ENCODE results near the gene BEST1.
"Not testable (repeated sequence)": the region's sequence is repeated elsewhere in the genome, so short reads cannot be mapped to it uniquely, and the experiment has no call there.

Gene BEST1

DNA sequence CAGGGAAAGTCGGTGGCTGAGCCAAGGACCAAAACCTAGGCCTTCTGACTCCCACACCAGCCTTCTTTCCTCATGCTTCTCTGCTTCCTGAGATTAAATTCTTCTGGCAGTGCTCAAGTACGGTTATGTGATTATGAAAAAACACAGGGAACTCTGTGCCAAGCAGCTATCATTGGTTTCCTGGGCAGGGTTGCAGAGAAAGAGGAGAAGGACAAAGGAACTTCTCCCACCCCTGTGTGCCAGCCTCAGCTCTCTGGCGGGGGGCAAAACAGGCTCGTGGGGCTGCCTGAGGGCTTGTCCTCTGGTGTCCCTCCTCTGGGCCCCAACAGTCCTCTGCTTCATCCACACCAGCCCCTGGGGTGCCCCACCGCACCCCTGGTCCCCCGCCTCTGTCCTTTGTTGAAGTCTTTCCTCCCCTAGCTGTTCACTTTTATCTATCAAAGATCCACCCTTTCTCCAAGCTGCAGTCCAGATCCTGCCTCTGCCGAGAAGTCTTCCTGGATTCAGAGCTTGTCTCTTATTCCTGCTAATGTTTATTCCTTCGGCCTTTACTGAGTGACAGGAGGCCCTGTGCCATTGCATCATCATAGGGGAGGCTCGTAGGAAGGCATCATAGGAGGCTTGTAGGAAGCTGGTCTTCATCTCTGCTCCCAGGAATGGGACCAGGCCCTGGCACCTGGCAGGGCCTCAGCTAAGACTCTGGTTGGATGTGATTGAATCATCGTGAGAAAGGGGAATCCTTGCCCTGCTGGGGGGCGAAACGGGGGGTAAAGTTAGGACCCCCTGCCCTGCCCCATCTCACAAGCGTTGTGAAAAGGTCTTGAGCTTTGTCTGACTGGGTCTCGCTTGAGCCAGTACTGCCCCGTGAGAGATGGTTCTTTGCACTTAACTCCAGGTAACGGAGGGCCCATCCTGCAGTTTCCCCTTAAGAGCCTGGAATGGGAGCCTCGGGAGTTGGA lies 28.8 kb downstream of the BEST1 start:
- DNase-seq: no peak

DNA sequence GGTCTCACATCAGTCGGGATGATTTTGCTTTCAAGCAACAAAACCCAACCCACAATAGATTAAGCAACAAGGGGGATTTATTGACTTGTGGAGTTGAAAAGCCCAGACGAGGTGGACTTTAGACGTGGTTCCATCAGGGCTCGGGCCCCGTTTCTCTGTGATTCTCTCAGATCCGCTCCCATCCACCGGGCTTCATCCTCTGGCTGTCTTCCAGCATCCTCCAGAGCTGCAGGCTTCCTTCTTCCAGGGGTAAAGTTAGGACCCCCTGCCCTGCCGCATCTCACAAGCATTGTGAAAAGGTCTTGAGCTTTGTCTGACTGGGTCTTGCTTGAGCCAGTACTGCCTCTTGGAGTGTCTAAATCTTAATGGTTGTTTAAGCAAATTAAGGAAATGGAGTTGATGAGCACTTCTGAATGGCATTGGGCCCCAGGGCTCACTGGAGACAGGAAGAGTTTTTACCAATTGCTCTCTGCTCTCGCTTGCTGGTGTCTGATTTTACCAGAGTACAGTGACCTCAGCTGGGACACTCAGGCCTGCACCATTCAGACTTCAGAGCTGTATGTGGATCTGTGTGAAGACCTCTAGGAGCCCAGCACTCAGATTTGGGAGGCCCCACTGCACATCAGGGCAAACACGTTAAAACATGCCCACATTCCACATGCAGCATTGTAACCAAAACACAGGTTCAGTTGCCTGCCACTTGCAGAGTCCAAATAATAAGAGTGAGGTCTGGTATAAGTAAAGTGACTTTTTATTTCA lies 30.8 kb downstream of the BEST1 start:
- no peak for DNase-seq

DNA sequence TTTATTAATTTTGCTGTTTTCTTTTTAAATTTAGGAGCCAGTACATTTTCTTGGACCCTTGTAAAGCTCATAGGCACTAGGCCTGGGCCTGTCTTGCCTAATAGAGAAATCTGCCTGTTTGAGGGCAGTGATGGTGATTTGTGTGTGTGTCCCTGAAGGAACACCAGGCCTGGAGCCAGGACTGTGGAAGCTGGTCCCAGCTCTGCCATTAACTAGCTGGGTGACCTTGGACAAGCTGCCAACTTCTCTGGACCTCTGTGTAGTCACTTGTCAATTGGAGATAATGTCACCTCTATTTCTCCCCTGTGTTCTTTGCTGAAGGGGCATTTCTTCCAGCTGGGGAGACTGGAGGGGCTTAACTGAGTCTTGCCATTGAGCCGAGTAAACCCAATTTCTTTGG lies 33.3 kb downstream of the BEST1 start:
- DNase-seq: no peak

DNA sequence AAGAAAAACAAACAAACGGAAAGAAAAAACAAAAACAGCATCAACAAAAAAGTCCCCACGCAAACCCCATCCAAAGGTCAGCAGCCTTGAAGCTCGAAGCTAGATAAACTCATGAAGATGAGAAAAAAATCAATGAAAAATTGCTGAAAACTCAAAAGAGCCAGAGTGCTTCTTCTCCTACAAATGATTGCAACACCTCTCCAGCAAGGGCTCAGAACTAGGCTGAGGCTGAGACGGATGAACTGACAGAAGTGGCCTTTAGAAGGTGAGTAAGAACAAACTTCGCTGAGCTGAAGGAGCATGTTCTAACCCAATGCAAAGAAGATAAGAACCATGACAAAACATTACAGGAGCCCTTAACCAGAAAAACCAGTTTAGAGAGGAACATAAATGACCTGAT lies 35.7 kb downstream of the BEST1 start:
- DNase-seq: no peak

DNA sequence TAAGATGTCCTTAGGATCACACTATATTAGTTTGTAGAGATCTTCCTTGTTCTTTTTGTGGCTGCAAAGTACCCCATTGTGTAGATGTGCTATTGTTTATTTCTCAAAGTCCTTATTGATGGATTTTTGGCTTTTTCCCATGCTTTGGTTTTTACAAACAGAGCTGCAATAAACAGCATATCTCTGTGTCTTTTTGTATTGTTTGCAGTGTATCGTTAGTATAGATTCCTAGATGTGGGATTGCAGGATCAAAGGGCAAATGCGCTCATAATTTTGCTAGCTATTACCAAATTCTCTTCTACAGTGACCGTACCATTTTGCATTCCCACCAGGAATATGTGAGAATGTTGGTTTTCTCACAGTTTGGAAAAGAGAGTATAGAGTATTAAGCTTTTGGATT lies 44.8 kb downstream of the BEST1 start:
- DNase-seq: no peak

DNA sequence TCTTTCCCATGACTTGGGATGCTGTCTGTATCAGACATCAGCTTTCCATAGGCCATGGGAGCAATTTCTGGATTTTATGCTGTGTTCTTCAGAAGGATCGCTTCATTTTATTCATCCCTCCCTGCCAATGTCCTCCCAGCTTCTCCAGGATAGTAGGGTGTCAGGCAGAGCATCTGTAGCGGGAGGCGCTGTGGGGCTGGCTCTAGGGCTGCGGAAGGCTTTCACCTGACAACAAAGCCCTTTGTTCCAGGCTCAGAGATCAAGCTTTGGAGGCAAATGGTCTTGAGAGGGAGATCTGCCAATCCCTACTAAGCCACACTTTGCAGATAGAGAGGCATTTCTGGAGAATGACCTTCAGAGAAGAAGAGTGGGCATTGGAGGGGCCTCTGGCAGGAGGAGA lies 46.8 kb downstream of the BEST1 start:
- DNase-seq: no peak

DNA sequence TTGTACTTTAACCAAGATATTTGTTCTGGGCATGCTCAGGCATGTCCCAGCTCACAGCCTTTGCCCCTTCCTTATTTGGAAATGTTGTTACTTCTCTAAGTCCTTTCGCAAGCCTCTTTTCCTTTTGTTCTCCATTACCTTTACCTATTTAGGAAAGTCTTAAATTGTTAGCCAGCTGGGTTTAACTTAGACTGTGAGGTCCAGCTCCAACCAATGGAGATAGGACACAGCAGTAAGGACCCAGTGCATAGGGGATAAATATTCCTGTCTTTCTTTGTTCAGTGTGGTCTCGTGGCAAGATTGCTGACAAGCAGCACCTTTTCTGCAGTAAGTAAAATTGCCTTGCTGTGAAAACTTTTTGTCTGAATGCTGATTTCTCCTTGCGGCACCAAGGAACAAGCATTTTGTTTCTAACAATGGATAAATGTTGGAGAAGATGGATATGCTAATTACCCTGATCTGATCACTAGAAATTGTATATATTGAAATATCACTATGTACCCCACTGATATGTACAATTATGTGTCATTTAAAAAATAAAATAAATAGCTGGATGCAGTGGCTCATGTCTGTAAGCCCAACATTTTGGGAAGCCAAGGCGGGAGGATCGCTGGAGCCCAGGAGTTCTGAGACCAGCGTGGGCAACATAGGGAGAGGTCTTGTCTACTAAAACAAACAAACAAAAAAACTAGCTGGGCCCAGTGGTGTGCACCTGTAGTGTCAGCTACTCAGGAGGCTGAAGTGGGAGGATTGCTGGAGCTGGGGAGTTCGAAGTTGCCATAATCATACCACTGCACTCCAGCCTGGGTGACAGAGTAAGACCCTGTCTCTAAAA lies 49.2 kb downstream of the BEST1 start:
- no peak for DNase-seq

DNA sequence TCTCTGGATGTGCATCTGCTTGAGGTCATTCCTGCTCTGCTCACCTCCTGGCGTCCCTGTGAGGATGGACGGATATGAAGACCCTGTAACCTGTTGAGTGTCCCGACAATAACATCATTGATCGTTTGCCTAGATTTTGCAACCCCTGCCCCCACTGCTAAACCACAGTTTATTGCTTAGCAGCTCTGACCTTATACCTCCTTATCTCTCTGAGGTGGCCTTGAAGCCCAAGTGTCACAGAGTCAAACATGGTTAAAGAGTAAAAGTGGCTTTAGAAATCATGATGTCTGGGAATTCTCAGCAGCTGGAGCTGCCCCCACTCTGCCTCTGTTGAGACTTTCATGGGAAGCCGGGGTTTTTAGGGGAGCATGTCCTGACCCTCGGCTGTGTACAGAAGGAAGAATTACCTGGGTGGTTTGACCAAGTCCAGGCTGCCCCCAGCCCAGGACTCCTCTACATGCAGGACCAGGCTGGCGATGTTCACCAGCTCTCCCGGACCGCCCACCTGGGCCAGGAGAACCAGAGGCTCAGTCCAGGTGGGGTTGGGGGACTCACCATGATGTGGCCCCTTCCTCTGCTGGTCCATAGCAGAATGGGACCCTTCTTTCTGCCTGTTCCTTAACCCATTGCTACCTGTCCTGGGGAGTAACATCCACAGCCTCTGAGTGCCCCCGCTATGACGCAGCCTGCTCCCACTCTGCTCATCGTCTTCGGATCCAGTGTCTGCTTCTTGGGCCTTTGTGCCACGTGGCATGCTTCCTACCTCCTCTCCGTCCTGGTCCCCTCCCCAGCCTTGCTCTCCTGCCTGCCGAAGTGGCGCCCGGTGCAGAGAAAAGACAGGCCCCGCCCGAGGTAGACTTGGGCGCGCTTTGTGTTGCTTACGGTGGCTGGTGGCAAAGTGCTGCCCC lies 50.6 kb downstream of the BEST1 start:
- no peak for DNase-seq

DNA sequence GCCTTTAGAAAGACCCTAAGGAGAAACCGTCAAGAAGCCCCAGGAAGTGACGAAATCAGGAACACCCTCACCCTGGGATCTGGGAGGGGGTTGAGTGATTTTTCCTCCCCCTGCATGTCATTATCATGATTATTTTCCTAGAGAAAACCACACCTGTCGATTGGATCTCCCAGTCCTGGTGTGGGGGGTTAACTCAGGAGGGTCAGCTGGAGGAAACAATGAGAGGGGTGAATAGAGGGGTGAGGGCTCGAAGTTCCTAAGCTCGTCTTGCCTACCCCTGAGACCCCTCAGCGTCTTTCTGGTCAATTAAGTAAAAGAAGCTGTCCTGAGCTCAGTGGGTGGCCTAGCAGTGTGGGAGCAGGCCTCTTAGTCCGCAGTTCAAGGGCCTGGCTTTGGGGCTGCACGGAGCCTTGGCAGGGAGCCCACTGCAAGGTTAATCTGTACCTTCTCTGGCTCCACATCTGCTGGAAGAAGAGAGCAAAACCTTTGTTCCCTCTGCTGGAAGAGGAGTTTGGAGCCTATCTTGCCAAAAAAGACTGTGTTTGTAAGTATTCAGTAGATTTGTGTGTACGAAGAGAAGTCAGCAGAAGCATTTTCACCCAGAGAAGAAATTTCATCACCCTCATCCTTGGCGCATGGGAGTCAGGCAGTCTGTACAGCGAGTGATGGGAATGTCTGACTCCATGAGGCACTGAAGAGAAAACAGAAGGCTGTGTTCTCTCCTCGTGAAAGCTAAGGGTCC lies 51.5 kb downstream of the BEST1 start:
- DNase-seq: peak; percentile 65

DNA sequence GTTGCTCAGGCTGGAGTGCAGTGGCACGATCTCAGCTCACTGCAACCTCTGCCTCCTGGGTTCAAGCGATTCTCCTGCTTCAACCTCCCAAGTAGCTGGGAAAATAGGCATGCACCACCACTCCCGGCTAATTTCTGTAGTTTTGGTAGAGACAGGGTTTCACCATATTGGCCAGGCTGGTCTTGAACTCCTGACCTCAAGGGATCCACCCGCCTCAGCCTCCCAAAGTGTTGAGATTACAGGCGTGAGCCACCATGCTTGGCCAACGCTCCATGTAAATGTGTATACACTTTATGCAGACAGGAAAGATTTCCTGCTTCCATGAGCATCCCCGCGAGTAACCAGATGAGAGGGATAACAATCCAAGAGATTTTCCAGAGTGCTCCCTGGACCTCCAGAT lies 52.1 kb downstream of the BEST1 start:
- DNase-seq: not testable (repeated sequence)

DNA sequence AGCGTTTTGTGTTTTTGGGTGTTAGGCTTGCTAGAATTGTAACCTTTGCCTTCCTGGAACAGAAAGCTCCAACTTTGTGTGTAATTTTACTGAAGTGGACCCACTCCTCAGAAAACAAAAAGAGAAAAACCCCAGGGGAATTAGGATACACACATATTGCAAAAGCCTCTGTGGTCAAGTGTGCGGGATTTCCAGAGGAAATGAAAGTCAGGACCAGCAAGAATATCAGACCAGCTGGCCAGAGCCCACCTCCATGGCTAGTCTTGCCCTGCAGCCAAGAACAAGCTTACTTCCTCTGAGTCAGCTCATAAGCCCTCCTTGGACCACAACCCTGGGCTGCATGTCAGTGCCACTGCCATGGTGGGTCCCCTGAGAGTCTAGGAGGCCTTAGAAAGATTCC lies 54.3 kb downstream of the BEST1 start:
- no peak for DNase-seq

DNA sequence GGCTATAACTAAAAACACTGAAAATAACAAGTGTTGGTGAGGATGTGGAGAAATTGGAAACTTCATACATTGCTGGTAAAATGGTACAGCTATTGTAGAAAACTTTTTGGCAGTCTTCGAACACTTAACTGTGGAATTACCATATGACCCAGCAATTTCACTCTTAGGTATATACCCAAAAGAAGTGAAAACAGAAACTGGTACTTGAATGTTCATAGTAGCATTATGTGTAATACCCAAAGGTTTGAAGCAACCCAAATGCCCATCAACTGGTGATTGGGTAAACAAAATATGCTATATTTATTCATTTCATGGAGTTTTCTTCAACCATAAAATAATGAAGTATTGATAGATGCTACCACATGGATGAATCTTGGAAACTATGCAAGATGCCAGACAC lies 58.0 kb downstream of the BEST1 start:
- DNase-seq: no peak

DNA sequence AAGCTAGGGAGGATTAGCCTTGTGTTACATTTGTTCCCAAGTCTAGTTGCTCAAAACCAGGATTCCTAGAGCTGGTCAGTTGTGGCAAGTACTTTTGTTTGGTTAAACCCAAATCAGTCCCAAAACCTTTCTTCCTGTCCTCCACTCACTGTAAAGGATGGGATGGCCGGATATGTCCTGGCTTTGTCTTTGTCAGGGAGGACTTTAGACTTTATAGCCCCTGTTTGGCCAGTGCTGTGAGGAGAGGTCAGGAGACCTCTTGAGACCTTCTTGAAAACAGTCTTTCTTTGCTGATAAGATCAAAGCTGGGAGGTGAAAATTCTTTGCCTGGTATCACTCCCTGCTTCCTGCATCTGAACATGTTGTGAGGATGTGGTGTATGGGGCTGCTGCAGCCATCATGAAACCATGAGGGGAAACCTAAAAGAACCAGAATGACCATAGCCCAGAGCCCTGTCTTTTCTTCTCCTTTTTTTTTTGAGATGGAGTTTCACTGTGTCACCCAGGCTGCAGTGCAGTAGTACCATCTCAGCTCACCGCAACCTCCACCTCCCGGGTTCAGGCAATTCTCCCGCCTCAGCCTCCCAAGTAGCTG lies 60.9 kb downstream of the BEST1 start:
- DNase-seq: no peak

DNA sequence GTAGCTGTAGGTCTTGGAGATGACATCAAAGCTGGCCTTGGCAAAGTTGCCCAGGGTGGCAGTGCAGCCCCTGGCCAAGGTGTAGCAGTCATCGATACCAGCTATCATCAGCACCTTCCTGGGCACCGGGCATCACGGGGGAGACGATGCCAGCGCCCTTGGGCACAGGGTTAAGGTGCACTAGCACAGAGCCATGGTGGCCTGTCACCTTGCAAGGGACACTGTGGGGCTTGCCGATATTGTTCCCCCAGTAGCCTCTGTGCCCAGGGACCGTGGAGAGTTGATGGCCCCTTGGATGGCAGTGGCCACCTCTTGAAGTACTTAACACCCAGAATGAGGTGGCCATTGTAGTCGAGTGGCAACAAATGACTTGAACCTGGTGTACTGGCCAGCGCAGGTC lies 61.7 kb downstream of the BEST1 start:
- no peak for DNase-seq

DNA sequence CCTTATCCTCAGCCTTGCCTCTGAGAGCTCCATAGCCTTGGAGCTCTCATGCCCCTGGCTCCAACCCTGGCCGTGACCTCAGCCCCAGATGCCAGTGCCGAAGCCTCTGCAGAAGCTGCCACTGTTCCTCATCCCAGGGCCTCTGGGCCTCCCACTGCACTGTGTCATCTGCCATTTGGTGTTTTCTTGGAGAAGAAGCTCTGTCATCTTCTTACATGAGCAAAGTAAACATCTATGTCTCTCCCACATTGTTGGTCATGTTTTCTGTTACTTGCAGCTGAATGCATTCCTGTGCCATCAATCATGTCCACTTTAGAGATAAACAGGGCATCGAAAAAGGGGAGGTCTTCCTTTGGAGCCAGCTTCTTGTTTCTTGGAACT lies 62.3 kb downstream of the BEST1 start:
- DNase-seq: no peak

DNA sequence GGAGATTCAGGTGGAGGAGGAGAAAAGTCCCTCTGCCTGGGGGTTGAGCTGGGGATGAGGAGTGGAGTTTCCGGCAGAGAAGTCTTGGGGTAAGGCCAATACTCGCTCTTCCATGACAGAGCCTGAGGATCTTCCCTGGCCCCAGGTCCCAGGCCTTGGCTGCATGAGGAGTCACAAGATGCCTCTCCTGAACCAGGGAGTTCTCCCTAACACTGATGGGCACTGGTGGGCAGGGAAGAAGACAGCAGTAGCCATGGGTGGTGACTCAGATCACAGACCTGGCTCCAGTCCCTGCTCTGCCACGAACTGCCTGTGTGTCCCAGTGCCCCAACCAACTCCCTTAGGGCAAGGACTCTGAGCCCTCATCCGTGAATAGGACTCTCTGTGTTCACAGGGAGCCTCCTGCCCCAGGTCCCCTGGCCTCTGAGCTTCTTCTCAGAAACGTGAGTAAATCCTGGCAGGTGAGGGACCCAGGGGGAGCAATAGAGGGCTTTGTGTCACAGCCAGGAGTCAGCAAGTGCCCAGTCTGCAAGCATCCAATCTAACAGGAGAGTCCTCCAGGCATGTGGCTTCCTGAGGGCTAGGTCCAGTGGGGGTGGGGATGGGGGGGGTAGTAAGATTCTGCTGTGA lies 62.8 kb downstream of the BEST1 start:
- DNase-seq: no peak
